ENCODE results near the gene TASP1. TPM values are rescaled to one million over a fixed set of nuclear protein-coding genes. Genes with fewer than 3 reads are reported as not detected.

TASP1 gene
- total and polyA plus RNA-seq, 12 donors, result 3.6 to 13.0 (median 9.6) TPM

DNA sequence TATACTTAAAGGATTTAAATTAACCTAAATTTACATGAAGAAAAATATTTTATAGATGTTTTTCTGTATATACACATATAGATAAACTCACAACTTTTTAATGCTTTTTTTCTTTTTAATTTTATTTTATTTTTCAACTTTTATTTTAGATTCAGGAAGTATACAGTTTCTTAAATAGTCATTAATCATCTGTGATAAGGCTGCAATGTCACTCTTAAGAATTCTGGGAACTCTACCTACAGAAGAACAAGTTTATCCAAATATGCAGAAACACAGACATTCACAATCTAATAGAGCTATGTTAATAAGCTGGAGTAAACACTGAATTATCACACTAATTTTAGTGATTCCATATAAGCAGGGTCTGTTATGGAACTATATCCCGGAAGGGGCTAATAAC lies 181.2 kb downstream of the TASP1 start:
- DNase-seq, result no peak
- Histone ChIP-seq H3K27me3 (no peaks in the 10 kb centered on the region), H3K4me1 (replicated peaks in 1 of 2) (no peaks in the 10 kb centered on the region), H3K4me3 (no peak overlapping the region), H3K36me3 (replicated peaks in 1 of 2) (no peaks in the 10 kb centered on the region), H3K9me3 (replicated peaks in 1 of 3) (peaks cover 0 to 3% (median 0%) of the 10 kb centered on the region in 3 donors), H3K27ac (no peak overlapping the region)
- no peak for TF ChIP-seq POLR2A (IDR thresholded peaks at IDR 0.05)
- TF ChIP-seq, protein P1, sequence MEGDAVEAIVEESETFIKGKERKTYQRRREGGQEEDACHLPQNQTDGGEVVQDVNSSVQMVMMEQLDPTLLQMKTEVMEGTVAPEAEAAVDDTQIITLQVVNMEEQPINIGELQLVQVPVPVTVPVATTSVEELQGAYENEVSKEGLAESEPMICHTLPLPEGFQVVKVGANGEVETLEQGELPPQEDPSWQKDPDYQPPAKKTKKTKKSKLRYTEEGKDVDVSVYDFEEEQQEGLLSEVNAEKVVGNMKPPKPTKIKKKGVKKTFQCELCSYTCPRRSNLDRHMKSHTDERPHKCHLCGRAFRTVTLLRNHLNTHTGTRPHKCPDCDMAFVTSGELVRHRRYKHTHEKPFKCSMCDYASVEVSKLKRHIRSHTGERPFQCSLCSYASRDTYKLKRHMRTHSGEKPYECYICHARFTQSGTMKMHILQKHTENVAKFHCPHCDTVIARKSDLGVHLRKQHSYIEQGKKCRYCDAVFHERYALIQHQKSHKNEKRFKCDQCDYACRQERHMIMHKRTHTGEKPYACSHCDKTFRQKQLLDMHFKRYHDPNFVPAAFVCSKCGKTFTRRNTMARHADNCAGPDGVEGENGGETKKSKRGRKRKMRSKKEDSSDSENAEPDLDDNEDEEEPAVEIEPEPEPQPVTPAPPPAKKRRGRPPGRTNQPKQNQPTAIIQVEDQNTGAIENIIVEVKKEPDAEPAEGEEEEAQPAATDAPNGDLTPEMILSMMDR (IDR thresholded peaks at IDR 0.05), result no peak
- 89 to 100% (median 96%) methylated on average over 1 of the region's 1 CpG for WGBS, 4 donors
- intact Hi-C loops (cut with DNase I), result loop anchor here in 1 of 2 donors (10.0 kb wide), 1 partner anchor 87 kb away; no protein-coding TSS in a partner anchor

DNA sequence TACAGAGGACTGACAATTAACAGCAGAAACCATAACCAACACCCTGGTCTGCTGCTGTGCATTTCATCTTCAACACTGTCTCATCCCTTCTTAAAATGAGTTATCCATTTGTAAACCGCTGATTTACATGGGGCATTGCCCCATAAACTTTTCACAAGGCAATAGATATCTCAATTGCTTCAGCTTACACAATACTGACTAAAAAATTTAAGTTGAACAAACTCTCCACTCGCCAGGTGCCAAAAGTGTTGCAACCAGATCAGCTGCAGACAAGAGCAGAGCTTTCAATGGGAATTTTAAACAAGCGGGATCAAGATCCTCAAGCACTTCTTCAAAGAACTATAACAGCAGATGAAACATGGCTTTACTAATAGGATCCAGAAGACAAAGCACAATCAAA lies 183.0 kb downstream of the TASP1 start:
- peaks cover 0 to 3% (median 0%) of the 10 kb centered on the region in 3 donors for H3K9me3 ChIP-seq (replicated peaks in 1 of 3)
- no peak overlapping the region for H3K27ac ChIP-seq
- no peaks in the 10 kb centered on the region for H3K27me3 ChIP-seq
- no peaks in the 10 kb centered on the region for H3K36me3 ChIP-seq (replicated peaks in 1 of 2)
- intact Hi-C loops (cut with DNase I), result loop anchor here in 1 of 2 donors (10.0 kb wide), 1 partner anchor 89 kb away; no protein-coding TSS in a partner anchor
- no peak for DNase-seq
- TF ChIP-seq, protein P1 (IDR thresholded peaks at IDR 0.05), result no peak
- TF ChIP-seq POLR2A (IDR thresholded peaks at IDR 0.05), result no peak
- no peak overlapping the region for H3K4me3 ChIP-seq
- no peaks in the 10 kb centered on the region for H3K4me1 ChIP-seq (replicated peaks in 1 of 2)
- WGBS, 4 donors, result 67 to 98% (median 88%) methylated on average over 3 of the region's 3 CpGs

GRCh38 chr20:13453367-13453766 lies 185.4 kb downstream of the TASP1 start:
- intact Hi-C loops (cut with DNase I), result loop anchor here in 1 of 2 donors (10.0 kb wide), 1 partner anchor 91 kb away; no protein-coding TSS in a partner anchor
- no peaks in the 10 kb centered on the region for H3K27me3 ChIP-seq
- 92 to 100% (median 98%) methylated on average over 2 of the region's 2 CpGs for WGBS, 4 donors

DNA sequence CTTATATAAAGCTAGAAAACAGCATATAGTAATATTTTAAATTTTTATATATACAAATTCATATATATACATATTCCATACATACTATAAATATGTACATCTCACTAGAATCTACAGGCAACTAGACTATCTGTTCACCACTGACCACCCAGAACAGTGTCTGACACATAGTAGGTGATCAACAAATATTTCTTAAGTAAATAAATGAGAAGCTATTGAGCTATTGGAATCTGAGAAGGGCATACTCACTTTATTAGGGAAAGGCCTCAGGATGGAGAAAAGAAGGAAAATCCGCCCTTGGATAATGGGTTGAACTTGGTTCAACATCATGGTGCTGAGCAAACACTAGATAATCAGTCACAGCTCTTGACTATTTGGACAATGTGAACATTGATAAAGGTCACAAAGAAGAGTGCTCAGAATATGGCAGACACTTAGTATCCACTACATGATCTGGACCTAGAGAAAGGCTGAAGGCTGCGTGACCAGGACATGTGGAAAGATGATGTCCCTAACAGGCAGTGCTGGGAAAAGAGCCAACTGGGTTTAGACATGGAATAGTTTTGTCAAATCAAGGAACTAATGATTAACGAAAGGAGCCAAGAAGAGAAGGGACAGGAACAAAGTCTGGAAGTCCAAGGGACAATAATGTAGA lies 186.1 kb downstream of the TASP1 start:
- Histone ChIP-seq H3K27ac (no peak overlapping the region), H3K9me3 (replicated peaks in 1 of 3) (peaks cover 0 to 3% (median 0%) of the 10 kb centered on the region in 3 donors), H3K27me3 (no peaks in the 10 kb centered on the region), H3K4me1 (replicated peaks in 1 of 2) (no peaks in the 10 kb centered on the region), H3K4me3 (no peak overlapping the region), H3K36me3 (replicated peaks in 1 of 2) (no peaks in the 10 kb centered on the region)
- TF ChIP-seq POLR2A (IDR thresholded peaks at IDR 0.05), result no peak
- TF ChIP-seq, protein P1 (IDR thresholded peaks at IDR 0.05), result no peak
- no peak for DNase-seq
- WGBS, 4 donors, result 67 to 98% (median 90%) methylated on average over 3 of the region's 3 CpGs
- intact Hi-C loops (cut with DNase I), result loop anchor here in 1 of 2 donors (10.0 kb wide), 1 partner anchor 92 kb away; no protein-coding TSS in a partner anchor

More at GRCh38 chr20:13453367-13453766, 185.4 kb downstream of the TASP1 start:
- DNase-seq, result no peak
- peaks cover 0 to 3% (median 0%) of the 10 kb centered on the region in 3 donors for H3K9me3 ChIP-seq (replicated peaks in 1 of 3)
- H3K27ac ChIP-seq, result no peak overlapping the region
- H3K4me1 ChIP-seq (replicated peaks in 1 of 2), result no peaks in the 10 kb centered on the region
- H3K36me3 ChIP-seq (replicated peaks in 1 of 2), result no peaks in the 10 kb centered on the region
- no peak overlapping the region for H3K4me3 ChIP-seq
- TF ChIP-seq, protein P1 (IDR thresholded peaks at IDR 0.05), result no peak
- no peak for TF ChIP-seq POLR2A (IDR thresholded peaks at IDR 0.05)
